Calu3 (cell line): ENCODE results near the gene MRPL33. TPM values are rescaled to one million over a fixed set of nuclear protein-coding genes. Genes with fewer than 3 reads are reported as not detected.

ENCODE experiments used
- Bru-seq: library from RNA; stranded (reverse); fragments of 400-500 nt; gene quantifications from one replicate; lab custom pipeline; 2021; lab: Mats Ljungman, UMichigan
- BruChase-seq, 2 experiments: library from RNA; stranded (reverse); fragments of 400-500 nt; gene quantifications; one replicate each; lab custom pipeline; 2021; lab: Mats Ljungman, UMichigan
- BruUV-seq: library from RNA; stranded (reverse); fragments of 400-500 nt; replicated peaks from 2 replicates; lab custom pipeline; 2021; lab: Mats Ljungman, UMichigan
- CTCF ChIA-PET: fragments of 300-600 bp; sonication (Branson Sonifier 250); formaldehyde crosslinking; loops from one replicate; lab custom pipeline; 2022; ENCODE audit warnings: antibody characterized with exemption; lab: Charles Lee
- DNase-seq: peaks from one replicate; pipeline ENCODE4 v3.0.0; 2022
- H3K27ac Mint-ChIP-seq: one replicate; pipeline ENCODE4 v1.8.0; 2022; ENCODE audit warnings: mixed read lengths; ENCODE audit not compliant: unreplicated experiment
- H3K27me3 Mint-ChIP-seq: one replicate; pipeline ENCODE4 v1.8.0; 2022; ENCODE audit warnings: mixed read lengths; ENCODE audit not compliant: unreplicated experiment
- H3K36me3 Mint-ChIP-seq: one replicate; pipeline ENCODE4 v1.8.0; 2022; ENCODE audit warnings: mild to moderate bottlenecking, moderate library complexity, mixed read lengths; ENCODE audit not compliant: insufficient read depth, unreplicated experiment
- H3K4me1 Mint-ChIP-seq: one replicate; pipeline ENCODE4 v1.8.0; 2022; ENCODE audit warnings: mild to moderate bottlenecking, low read depth, mixed read lengths; ENCODE audit not compliant: unreplicated experiment
- H3K4me3 Mint-ChIP-seq: one replicate; pipeline ENCODE4 v1.8.0; 2022; ENCODE audit warnings: mild to moderate bottlenecking, low read depth, moderate library complexity, mixed read lengths; ENCODE audit not compliant: unreplicated experiment
- H3K9me3 Mint-ChIP-seq: one replicate; pipeline ENCODE4 v1.8.0; 2022; ENCODE audit warnings: low read depth, mixed read lengths; ENCODE audit not compliant: unreplicated experiment
- CTCF ChIP-seq: fragments of 200-600 bp; IDR thresholded peaks from one replicate; pipeline ENCODE4 v1.8.0; 2022; ENCODE audit warnings: antibody characterized with exemption; ENCODE audit not compliant: unreplicated experiment
- intact Hi-C: fragments of 100-400 bp; cut with micrococcal nuclease; formaldehyde crosslinking; loops from one replicate; pipeline ENCODE4 v1.10.0; 2022; ENCODE audit not compliant: unreplicated experiment
- long read RNA-seq: library from polyadenylated mRNA; stranded (forward); transcript quantifications from one replicate; pipeline ENCODE4 v2.0.0, GENCODE V29; 2022
- total RNA-seq: library from RNA; stranded (reverse); gene quantifications from 2 replicates; pipeline ENCODE4 v1.2.3, GENCODE V29; 2022

Gene MRPL33
- total RNA-seq (75.8 and 82.9 TPM in 2 replicates), Bru-seq, nascent RNA (percentile 96 among the genes with signal in this experiment), BruChase-seq, experiment 1, labeled RNA remaining after a 6-hour chase (percentile 91 among the genes with signal in this experiment), BruChase-seq, experiment 2, labeled RNA remaining after a 2-hour chase (percentile 88 among the genes with signal in this experiment)
- long read RNA-seq, transcript MRPL33-201 (4 exons, 518 nt), result major isoform, 152 of 305 reads
- long read RNA-seq, transcript MRPL33-202 (3 exons, 404 nt), result minor isoform, 87 of 305 reads
- long read RNA-seq, partial matches to known transcripts, result 6 of 305 reads
- long read RNA-seq, other reads (novel, unspliced or antisense), result 55 of 305 reads

- Mint-ChIP-seq H3K4me1 (peaks cover 55% of the 10 kb centered on the region), H3K9me3 (no peaks in the 10 kb centered on the region), H3K36me3 (peaks cover 63% of the 10 kb centered on the region), H3K27me3 (no peaks in the 10 kb centered on the region), H3K4me3 (peak within 1 kb of the TSS; percentile 97), H3K27ac (peak within 1 kb of the TSS; percentile 93)
- no peak for TF ChIP-seq CTCF
- DNase-seq, result peak; percentile 97
- intact Hi-C loops, result no loop called here
- CTCF ChIA-PET, result interaction anchor here (1.4 to 2.1 kb wide), 2 partner anchors 18 to 48 kb away, joined by 4 to 7 read pairs; no protein-coding TSS in a partner anchor
- BruUV-seq, result TSS peak; percentile 45
Measured at GRCh38 chr2:27771548-27772335, at the start of gene MRPL33. TSS of gene MRPL33 (plus strand) at chr2:27771719. CDS start at chr2:27771778, 59 bp downstream.

- CTCF ChIA-PET, result interaction anchor here (1.2 to 2.6 kb wide), 3 partner anchors 15 to 32 kb away, joined by 3 to 47 read pairs (median 18); no protein-coding TSS in a partner anchor
- BruUV-seq, result no TSS peak
- intact Hi-C loops, result loop anchor here (5.0 kb wide), 1 partner anchor 675 kb away; no protein-coding TSS in a partner anchor
- TF ChIP-seq CTCF, result no peak
- no peak overlapping the region for H3K4me3 Mint-ChIP-seq
- H3K4me1 Mint-ChIP-seq, result peaks cover 33% of the 10 kb centered on the region
- DNase-seq, result no peak
- no peaks in the 10 kb centered on the region for H3K9me3 Mint-ChIP-seq
- H3K27me3 Mint-ChIP-seq, result no peaks in the 10 kb centered on the region
- peaks cover 8% of the 10 kb centered on the region for H3K36me3 Mint-ChIP-seq
- H3K27ac Mint-ChIP-seq, result no peak overlapping the region
Measured at GRCh38 chr2:27721884-27722485, 49.5 kb upstream of the MRPL33 start.

- H3K4me3 Mint-ChIP-seq, result no peak overlapping the region
- CTCF ChIA-PET, result interaction anchor here (0.5 to 2.6 kb wide), 13 partner anchors 9 to 1276 kb away, joined by 3 to 47 read pairs (median 5); no protein-coding TSS in a partner anchor
- intact Hi-C loops, result loop anchor here (1.0 to 5.0 kb wide), 2 partner anchors 29 to 674 kb away; no protein-coding TSS in a partner anchor
- peaks cover 6% of the 10 kb centered on the region for H3K36me3 Mint-ChIP-seq
- BruUV-seq, result no TSS peak
- H3K27me3 Mint-ChIP-seq, result no peaks in the 10 kb centered on the region
- H3K27ac Mint-ChIP-seq, result peak overlapping the region; percentile 53
- peak; percentile 66 for TF ChIP-seq CTCF
- H3K9me3 Mint-ChIP-seq, result no peaks in the 10 kb centered on the region
- peaks cover 45% of the 10 kb centered on the region for H3K4me1 Mint-ChIP-seq
- DNase-seq, result peak; percentile 72
Measured at GRCh38 chr2:27723372-27724144, 48.0 kb upstream of the MRPL33 start.
